Prostate gland (tissue), 2 donors: Measurements from ENCODE around the gene TSPAN7. TPM values are rescaled to one million over a fixed set of nuclear protein-coding genes. Genes with fewer than 3 reads are reported as not detected.

ENCODE experiments used
- DNase-seq: peaks from one replicate; pipeline ENCODE4 v3.0.0-alpha.2; 2019; ENCODE audit warnings: low spot score
- H3K27ac ChIP-seq, 2 donors: fragments of 200-600 bp; sonication (generic); 2 replicates each; pipeline ENCODE4 v1.5.1; 2017 to 2019
- H3K27me3 ChIP-seq: fragments of 200-600 bp; sonication (generic); replicated peaks from 2 replicates; pipeline ENCODE4 v1.5.1; 2019; ENCODE audit not compliant: insufficient read depth
- H3K36me3 ChIP-seq, 2 donors: fragments of 200-600 bp; sonication (generic); 1 replicate in 1 of 2; 2 replicates in 1 of 2; pipeline versions ENCODE4 v1.5.1 to v1.8.1; 2017 to 2019
- H3K4me1 ChIP-seq: fragments of 200-600 bp; sonication (generic); replicated peaks from 2 replicates; pipeline ENCODE4 v1.5.1; 2019
- H3K4me3 ChIP-seq, 2 donors: fragments of 200-600 bp; sonication (generic); 2 replicates each; pipeline ENCODE4 v1.5.1; 2017 to 2019
- H3K9me3 ChIP-seq: fragments of 200-600 bp; sonication (generic); 2 replicates; pipeline ENCODE4 v1.5.1; 2017
- POLR2A ChIP-seq: fragments of 450-650 bp; IDR thresholded peaks from one replicate; pipeline ENCODE4 v1.6.1; 2016; ENCODE audit warnings: antibody characterized with exemption, mild to moderate bottlenecking
- POLR2AphosphoS5 ChIP-seq: sonication (generic); formaldehyde crosslinking; IDR thresholded peaks from one replicate; pipeline ENCODE4 v1.6.1; 2017; ENCODE audit warnings: antibody characterized with exemption
- WGBS: methylation state at CpG from one replicate; pipeline ENCODE4 v1.1.5; 2018; 5-methylcytosine and 5-hydroxymethylcytosine counted together
- intact Hi-C: fragments of 100-400 bp; cut with DNase I; formaldehyde crosslinking; loops from one replicate; pipeline ENCODE4 v1.14.2; 2022
- total RNA-seq, 2 donors: library from RNA; depleted of rRNA; stranded (reverse); fragments of >200 nt; gene quantifications; one replicate each; pipeline ENCODE4 v1.1.0, GENCODE V29; 2016
- TF ChIP-seq, protein P1 (sequence below), 4 experiments: fragments of 200-600 bp in 2 of 4; fragments of 450-650 bp in 2 of 4; sonication (generic) in 2 of 4; IDR thresholded peaks; 1 replicate in 3 of 4; 2 replicates in 1 of 4; pipeline ENCODE4 v1.5.1; 2016 to 2019; ENCODE audit warnings: antibody characterized with exemption in 4 of 4, mild to moderate bottlenecking in 2 of 4, moderate library complexity in 2 of 4

TSPAN7 gene
- total RNA-seq, 2 donors from 2014 or later = 11.4 to 16.4 TPM

DNA sequence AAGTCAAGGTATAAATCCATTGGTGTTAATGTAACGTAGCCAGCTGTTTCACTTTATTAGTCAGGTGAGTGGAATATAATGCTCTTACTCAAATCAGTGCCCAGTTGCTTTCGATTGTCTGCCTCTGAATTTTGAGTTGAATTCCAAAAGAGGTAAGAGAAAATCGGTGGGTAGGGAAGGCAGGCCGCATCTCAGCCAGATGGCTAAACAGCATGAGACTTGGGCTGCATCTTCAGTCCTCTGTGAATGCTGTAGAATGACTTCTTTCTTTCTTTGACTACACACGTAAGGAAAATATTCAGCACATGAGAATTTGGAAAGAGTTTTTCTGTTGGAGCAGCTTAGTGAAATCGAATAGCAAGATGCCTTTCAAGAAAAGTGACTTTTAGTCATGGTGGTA lies 49.5 kb downstream of the TSPAN7 start:
- Histone ChIP-seq H3K9me3 (no peaks in the 10 kb centered on the region), H3K36me3 (no peaks in the 10 kb centered on the region), H3K4me1 (no peaks in the 10 kb centered on the region), H3K27me3 (no peaks in the 10 kb centered on the region), H3K4me3 (no peak overlapping the region), H3K27ac (no peak overlapping the region)
- no peak for DNase-seq
- TF ChIP-seq POLR2A (no peak), POLR2AphosphoS5 (no peak)
- TF ChIP-seq, protein P1, sequence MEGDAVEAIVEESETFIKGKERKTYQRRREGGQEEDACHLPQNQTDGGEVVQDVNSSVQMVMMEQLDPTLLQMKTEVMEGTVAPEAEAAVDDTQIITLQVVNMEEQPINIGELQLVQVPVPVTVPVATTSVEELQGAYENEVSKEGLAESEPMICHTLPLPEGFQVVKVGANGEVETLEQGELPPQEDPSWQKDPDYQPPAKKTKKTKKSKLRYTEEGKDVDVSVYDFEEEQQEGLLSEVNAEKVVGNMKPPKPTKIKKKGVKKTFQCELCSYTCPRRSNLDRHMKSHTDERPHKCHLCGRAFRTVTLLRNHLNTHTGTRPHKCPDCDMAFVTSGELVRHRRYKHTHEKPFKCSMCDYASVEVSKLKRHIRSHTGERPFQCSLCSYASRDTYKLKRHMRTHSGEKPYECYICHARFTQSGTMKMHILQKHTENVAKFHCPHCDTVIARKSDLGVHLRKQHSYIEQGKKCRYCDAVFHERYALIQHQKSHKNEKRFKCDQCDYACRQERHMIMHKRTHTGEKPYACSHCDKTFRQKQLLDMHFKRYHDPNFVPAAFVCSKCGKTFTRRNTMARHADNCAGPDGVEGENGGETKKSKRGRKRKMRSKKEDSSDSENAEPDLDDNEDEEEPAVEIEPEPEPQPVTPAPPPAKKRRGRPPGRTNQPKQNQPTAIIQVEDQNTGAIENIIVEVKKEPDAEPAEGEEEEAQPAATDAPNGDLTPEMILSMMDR (IDR thresholded peaks at IDR 0.05) = no peak
- 92% methylated on average over 6 of the region's 6 CpGs for WGBS
- intact Hi-C loops = no loop called here

DNA sequence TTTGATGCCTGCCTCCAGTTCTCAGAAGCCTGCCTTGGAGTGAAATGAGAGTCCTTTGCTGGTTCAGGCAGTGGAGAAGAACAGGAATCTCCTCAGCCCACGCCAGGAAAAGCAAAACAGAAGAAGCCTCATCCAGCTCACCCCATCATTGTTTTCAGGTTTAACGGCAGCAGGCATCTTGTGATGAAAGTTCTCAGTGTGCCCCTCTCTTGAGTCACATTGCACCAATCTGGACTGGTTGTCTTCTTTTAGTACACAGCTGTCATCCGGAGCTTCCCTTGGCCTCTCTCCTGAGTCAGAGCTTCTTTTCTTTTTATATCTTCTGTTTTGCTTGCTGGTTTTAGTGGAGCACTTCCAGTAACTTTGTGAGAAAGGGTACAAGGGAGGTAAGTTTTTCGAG lies 50.9 kb downstream of the TSPAN7 start:
- Histone ChIP-seq H3K9me3 (no peaks in the 10 kb centered on the region), H3K27me3 (no peaks in the 10 kb centered on the region), H3K4me1 (no peaks in the 10 kb centered on the region), H3K4me3 (no peak overlapping the region), H3K36me3 (no peaks in the 10 kb centered on the region), H3K27ac (no peak overlapping the region)
- TF ChIP-seq POLR2A (no peak), POLR2AphosphoS5 (no peak)
- TF ChIP-seq, protein P1 (IDR thresholded peaks at IDR 0.05) = no peak
- intact Hi-C loops = no loop called here
- no peak for DNase-seq
- WGBS = 60% methylated on average over 4 of the region's 4 CpGs

DNA sequence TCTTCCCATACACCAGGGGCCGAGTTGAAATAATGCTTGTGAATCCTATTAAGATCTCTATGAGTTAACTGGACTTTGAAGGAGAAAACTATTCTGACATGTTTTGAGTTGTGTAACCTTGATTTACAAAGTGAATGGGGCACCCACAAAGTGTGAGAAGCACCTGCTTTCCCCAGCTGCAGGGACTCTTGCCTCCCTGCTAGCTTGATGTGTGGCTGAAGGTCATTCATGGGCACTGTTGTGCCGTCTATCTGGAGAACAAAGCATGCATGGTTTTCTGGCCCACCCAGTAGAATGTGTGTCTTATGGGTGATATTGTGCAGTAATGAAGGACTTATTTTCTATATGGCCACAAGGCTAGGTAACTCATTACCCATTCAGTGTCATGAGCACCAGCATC lies 53.1 kb downstream of the TSPAN7 start:
- Histone ChIP-seq H3K4me1 (no peaks in the 10 kb centered on the region), H3K9me3 (no peaks in the 10 kb centered on the region), H3K36me3 (no peaks in the 10 kb centered on the region), H3K4me3 (no peak overlapping the region), H3K27me3 (no peaks in the 10 kb centered on the region), H3K27ac (no peak overlapping the region)
- intact Hi-C loops = no loop called here
- WGBS = 92% methylated on average over 2 of the region's 2 CpGs
- TF ChIP-seq POLR2AphosphoS5 (no peak), POLR2A (no peak)
- TF ChIP-seq, protein P1 (IDR thresholded peaks at IDR 0.05) = no peak
- no peak for DNase-seq

GRCh38 chrX:38616904-38617303 lies 55.6 kb downstream of the TSPAN7 start:
- Histone ChIP-seq H3K36me3 (no peaks in the 10 kb centered on the region), H3K4me3 (no peak overlapping the region), H3K9me3 (no peaks in the 10 kb centered on the region), H3K4me1 (no peaks in the 10 kb centered on the region), H3K27ac (no peak overlapping the region), H3K27me3 (no peaks in the 10 kb centered on the region)
- DNase-seq = no peak
- WGBS = 40% methylated on average over 6 of the region's 6 CpGs
- TF ChIP-seq POLR2AphosphoS5 (no peak), POLR2A (no peak)
- TF ChIP-seq, protein P1 (IDR thresholded peaks at IDR 0.05) = no peak
- intact Hi-C loops = no loop called here

- 75% methylated on average over 5 of the region's 5 CpGs for WGBS
- Histone ChIP-seq H3K9me3 (no peaks in the 10 kb centered on the region), H3K27ac (no peak overlapping the region), H3K4me1 (no peaks in the 10 kb centered on the region), H3K36me3 (no peaks in the 10 kb centered on the region), H3K27me3 (no peaks in the 10 kb centered on the region), H3K4me3 (no peak overlapping the region)
- TF ChIP-seq POLR2AphosphoS5 (no peak), POLR2A (no peak)
- TF ChIP-seq, protein P1 (IDR thresholded peaks at IDR 0.05) = no peak
- intact Hi-C loops = no loop called here
- no peak for DNase-seq
Measured at GRCh38 chrX:38618180-38618579, 56.8 kb downstream of the TSPAN7 start.
